Epidermal melanocyte (primary cell): ENCODE results near the gene QRICH1.
A peak's percentile ranks its signal among the peaks of the same experiment; 100 is the strongest.

Source experiments
- DNase-seq: peaks from one replicate; pipeline ENCODE4 v3.0.0; 2011; ENCODE audit warnings: low spot score; ENCODE audit not compliant: insufficient read length

Gene QRICH1

DNA sequence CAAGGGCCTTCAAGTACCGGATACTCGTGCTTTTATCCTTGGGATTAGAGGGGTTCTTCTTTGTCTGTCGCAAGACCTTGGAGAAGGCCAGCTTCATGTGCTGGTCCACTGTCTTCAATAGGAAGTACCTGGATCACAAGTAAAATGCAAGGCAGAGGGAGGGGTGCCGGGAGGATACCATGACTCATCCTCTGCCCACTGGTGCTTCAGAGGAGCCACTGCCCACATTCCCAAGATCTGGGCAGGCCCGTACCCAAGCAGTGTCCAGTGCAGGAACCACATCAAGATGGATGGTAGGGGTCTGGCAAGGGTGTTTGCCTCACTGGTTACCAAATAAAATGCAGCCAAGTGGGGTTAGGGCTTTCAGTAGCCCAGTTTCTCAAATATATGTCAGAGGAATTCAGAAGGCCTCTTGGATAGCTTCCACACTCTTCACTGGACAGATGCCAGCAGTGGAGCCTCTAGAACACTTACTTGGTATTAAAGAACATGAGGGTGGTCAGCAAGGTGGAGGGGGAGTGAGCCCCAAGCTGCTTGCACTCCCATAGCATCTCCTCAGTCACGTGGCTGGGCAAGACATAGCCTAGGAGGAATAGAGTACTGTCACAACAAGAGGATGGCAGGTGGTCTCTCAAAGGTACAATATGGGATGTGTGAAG is 61.1 kb downstream of the QRICH1 start:
- DNase-seq: no peak

DNA sequence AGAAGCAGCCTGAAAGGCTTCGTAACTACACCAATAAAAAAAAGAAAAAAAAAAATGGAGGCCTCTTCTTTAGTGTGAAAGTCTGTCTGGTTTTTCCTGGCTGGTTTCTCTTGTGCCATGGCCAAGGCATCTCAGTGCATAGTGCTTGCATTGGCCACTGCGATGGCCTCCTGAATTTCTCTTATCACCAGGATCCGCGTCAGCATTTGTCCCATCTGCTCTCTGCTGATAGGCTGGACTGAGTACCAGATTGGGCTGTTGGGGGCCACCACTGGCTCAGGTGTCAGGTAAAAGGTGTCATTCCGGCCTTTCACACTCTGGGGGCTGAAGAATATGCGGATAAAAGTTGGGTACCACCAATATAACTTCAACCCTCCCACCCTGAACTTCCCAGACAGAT is 63.5 kb downstream of the QRICH1 start:
- no peak for DNase-seq

DNA sequence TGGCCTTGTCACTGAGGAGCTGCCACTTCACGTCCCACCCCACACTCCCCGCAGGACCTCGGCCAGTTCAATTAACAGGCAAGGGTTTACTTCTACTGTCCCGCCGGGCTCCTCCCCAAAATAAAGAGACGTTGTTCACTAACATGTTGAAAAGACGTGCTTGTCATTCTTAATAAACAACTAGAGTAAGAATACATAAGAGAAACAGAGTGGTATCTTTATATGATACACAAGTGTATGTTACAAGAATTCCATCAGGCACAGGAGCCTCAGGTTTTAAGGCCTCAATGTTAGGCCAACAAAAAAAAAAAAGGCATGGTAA is 64.3 kb downstream of the QRICH1 start:
- no peak for DNase-seq

DNA sequence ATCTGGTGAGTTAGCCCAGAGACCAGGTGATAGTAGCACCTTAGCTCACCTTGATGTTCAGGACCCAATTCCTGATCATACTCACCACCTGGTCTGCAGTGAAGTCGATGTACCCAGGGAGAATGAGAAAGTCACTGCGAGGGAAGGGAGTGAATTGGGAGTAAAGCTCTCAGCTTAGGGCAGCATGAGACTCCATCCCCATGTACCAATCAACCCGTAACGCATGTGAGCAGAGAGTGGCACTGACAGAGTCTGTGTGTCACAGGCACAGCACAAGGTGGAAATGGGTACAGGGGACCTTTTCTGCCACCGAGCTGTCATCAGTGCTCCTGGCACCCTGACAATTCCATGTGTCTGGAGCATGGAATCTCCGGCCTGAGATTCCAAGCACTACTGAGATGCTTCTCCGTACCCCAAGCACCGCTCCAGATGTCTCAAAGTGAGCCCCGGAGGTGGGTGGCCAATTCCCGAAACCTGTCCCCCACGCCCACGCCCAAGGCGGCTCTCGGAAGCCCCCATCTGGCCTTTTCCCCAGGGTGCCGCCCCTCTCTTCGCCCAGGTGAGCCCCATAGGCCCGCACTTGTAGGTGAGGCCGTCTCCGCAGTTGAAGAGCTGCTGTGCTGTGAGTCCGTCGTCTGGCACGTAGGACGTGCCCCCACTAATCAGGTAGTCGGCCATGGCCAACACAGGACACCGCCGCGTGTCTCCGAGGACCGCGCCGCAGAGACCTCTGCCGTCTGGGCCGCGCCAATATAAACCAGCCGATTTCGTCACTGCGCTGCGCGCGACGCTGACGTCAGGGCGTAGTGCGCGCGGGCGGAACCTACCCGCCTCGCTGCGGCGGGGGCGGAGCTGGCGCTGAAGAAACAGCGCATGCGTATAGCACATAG is 65.0 kb downstream of the QRICH1 start, which contains the start of gene IMPDH2:
Gene IMPDH2, minus strand, starts transcription at position 726 of the 890 bp plus-strand sequence. Its CDS starts 48 bp downstream, at position 678.
- DNase-seq: peak; percentile 61

DNA sequence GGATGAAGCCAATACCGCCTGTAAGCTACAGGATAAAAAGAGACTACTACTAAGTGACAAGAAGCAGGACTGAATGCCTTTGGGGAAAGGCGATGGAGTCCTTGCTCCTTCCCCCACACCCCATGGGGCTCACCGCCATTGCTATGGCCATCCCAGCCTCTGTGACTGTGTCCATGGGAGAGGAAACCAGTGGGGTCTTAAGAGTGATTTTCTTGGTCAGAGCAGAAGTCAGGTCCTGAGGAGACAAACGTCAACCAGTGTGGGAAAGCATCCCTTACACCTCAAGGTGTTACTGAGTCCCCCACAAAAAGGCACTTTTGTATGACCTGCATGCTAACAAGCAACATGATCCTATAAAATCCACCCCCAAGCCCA is 65.6 kb downstream of the QRICH1 start:
- DNase-seq: no peak

DNA sequence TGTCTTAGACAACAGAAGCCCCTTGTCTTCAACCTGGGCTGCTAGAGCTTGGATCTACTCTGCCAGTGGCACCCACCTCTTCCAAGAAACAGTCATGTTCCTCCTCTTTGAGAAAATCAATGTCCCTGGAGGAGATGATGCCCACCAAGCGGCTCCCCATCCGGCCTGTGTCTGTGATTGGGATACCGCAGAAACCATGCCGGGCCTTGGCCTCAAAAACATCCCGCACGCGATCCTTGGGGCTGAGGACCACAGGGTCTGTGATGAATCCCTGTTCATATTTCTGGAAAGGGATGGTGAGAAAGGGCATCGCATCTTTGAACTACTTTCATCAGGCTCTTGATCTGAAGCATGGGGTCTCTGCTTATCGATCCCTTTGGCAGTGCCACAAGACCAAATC is 66.2 kb downstream of the QRICH1 start:
- DNase-seq: no peak

DNA sequence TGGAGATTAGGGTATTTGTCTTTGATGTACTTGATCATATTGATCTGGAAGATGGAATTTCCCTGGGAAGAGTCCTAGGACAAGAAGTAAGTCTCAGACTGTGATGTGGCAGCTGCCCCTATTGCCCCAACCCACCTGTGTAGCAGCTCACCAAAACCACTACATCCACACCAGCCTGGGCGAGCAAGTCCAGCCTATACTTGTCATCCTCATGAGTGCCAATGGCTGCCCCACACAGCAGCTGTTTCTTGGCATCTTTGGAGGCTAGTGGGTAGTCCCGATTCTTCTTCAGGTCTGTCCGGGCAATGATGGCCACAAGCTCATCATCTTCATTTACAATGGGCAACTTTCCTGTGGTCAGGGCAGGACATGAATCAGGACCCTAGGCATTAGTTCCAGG is 67.3 kb downstream of the QRICH1 start:
- no peak for DNase-seq

DNA sequence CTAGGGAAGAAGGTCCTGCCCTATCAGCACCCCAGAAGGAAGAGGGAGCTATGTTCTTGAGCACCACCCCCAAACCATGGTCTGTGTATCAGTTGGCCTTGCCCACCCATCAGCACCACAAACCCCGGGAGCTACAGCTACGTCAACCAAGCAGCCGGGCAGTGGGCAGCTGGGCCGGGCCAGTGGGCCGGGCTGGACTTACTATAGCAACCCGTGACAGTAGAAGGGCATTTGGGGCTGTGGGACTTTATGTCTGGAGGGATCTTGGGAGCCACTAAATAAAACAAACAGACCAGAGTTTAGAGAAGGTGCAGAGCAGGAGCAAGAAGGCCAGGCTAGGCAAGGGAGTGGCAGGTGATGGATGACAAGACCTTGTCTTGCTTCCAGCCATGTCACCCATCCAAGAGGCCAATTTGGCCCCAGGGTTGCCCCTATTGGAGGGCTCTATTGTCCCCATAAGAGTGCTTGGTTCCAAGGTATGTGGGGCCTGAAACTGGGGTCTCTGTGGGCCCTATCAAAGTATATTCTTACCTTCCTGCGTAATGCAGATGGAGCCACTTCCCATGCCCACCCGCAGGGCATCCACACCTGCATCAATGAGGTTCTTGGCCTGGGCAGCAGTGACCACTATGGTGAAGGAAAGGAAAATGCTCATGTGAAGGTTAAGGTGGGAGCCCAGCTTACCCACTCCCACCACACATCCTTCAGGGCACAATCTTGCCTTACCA is 67.9 kb downstream of the QRICH1 start:
- DNase-seq: no peak

DNA sequence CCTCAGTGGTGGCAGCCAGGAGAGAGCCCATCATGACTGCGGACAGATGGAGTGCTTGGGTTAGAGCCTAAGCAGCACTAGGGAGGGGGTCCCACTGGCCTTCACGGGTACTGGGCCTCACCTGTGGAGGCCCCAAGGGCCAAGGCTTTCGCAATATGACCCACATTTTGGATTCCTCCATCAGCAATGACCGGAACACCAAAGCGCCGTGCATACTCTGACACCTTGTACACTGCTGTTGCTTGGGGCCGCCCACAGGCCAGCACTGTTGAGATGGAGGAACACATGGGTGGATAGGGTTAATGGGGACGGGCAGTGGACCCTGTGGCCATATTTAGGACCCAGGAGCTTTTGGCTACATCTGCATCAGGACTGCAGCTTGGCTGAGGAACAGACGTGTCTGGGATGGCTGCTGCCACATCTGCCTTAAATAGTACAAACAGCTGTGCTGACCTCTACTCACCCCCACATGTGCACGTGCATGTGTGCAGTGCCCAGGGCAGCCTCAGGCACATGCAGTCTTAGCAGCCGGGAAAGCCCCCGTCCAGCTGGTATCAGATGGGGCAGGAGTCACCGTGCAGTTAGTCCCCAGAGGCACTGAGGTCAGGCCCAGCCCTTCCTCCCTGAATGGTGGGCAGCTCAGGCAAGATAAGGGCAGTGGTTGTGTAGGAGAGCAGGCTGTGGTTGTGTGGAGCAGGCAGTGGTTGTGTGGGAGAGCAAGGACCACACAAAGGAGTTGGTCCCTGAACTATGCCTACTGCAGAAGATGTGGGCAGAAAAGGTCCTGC is 68.7 kb downstream of the QRICH1 start:
- DNase-seq: no peak

DNA sequence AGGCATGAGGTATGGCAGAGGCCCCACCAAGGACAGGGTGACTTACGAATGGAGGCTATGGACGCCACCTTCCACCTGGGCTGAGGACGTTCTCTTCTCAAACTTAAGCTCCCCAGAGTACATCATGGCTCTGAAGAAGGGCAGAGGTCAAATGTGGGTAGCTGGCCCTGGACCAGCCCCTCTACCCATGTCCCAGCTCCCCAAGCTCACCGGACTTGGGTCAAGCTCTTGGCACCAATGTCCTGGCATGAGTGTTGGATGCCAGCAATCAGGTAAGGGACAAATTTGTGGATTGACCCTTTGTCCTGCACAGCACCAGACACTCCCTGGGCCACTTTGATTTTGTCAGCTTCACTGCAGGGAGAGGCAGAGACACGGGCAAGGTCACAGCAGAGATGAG is 69.4 kb downstream of the QRICH1 start:
- DNase-seq: no peak

DNA sequence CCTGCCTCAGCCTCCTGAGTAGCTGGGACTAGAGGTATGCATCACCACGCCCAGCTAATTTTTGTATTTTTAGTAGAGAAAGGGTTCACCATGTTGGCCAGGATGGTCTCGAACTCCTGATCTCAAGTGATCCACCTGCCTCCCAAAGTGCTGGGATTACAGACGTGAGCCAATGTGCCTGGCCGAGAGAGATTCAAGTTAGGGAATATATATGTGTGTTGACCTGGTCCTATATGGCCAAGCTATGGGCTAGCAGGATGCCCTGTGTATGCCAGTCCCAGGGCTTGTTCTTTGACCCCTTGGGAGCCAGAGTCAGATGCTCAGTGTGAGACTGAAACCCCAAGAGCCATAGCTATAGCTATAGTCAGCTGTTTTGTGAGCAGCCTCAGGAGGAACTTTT is 70.1 kb downstream of the QRICH1 start:
- DNase-seq: no peak

DNA sequence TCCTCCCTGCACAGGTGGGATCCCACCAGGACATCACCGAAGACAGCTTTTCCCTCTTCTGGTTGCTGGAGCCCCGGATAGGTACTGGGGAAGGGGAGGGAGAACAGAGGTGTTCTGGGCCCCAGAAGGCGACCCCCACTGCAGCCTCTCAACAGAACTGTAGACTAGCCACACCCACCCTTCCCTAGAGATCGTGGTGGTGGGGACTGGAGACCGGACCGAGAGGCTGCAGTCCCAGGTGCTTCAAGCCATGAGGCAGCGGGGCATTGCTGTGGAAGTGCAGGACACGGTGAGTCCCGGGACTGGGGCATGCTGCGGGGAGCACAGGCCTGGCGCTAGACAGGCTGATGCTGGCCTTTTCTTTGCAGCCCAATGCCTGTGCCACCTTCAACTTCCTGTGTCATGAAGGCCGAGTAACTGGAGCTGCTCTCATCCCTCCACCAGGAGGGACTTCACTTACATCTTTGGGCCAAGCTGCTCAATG is 71.1 kb downstream of the QRICH1 start:
- DNase-seq: no peak

DNA sequence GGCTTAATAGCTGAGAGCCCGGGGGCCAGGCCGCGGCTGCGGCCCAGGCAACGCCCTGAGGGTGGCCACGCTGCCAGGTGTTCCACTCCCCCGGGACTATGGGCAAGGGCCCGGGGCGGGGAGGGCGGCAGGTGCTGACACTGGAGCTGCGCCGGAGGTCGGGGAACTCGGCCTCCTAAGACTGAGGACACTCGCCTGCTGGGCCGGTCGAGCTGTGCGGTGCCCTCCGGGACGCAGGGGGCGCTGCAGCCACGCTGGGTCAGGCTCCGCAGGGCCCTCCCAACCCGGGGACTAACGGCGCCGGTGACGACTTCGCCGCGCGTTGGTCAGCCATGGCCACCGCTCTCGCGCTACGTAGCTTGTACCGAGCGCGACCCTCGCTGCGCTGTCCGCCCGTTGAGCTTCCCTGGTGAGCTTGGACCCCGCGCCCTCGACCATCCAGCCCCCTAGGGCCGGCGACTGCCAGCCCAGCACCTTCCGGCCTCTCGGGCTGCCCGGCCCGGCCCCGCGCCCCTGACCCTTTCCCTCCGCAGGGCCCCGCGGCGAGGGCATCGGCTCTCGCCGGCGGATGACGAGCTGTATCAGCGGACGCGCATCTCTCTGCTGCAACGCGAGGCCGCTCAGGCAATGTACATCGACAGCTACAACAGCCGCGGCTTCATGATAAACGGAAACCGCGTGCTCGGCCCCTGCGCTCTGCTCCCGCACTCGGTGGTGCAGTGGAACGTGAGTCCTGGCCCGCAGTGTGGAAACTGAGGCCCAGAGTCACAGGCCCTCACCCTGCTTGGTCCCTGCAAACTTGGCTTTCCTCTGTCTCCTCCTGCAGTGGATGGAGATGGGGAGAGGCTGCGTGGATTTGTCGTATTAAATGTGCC is 71.8 kb downstream of the QRICH1 start, which contains the start of gene NDUFAF3:
Gene NDUFAF3, plus strand, starts transcription at position 309 of the 875 bp plus-strand sequence. Its CDS starts 24 bp downstream, at position 333.
- DNase-seq: peak; percentile 89

DNA sequence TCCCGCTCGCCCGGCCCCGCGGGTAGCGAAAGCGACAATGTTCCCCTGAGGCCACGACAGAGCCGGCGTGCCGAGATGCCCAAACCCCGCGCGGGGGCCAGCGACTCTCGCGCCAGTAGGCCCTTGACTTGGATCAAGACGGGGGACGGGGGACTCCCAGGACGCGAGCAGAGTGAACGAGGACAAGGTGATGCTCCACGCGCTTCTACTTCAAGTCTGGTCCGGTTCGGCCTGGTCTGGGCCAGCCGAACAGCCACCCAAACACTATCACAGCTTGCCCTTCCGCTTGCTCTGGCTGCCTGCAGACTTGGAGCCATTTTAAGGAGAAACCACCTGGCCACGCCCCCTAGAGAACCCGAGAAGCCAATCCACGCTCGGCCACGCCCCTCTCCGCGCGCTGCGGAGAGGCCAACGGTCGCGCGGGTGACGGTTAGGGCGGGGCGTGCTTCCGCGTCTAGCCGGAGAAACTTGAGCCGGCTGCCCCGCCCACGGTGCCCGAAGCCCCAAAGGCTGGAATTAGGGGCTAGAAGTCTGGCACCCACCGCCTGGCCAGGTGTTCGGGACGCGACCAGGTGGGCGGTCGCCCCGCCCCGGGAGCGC is 72.6 kb downstream of the QRICH1 start:
- DNase-seq: peak; percentile 94

DNA sequence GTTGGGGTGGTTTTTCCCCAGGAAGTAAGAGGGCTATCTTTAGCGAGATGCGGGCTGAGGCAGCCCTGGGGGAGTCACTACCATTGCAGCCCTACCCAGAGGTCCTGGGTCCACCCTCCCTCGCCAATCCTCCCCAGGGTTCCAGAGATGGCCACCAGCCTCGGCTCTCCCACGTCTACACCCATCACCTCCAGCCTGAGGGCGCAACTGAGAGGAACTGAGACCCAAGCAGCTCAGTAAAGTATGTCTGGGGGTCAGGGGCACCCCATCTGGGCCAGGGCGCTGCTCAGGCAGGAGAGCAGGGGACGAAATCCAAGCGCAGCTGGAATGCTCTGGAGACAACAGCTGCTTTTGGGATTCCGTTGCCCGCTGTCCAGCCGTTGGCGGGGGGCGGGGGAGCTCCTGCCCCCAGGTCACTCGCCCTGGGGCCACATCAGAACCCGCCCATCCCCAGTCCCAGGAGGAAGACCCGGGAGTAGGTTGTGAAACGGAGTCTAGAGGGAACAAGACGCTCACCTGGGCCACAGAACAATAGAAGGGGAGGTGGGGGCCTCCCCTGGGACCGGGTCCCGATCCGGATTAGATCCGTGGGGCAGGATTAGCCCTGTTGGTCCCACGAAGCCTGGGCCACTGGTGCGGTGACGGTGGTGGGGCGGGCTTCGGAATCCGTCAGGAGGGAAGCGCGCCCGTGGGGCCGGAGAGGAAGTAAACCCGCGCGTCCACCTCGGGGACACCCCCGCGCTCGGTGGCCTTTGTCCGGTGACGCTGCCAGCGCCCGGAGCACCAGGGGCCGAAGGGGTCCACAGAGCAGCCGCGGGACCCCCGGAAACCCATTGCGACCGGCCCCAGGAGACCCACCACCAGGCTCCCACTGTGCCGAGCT is 73.3 kb downstream of the QRICH1 start:
- DNase-seq: no peak

DNA sequence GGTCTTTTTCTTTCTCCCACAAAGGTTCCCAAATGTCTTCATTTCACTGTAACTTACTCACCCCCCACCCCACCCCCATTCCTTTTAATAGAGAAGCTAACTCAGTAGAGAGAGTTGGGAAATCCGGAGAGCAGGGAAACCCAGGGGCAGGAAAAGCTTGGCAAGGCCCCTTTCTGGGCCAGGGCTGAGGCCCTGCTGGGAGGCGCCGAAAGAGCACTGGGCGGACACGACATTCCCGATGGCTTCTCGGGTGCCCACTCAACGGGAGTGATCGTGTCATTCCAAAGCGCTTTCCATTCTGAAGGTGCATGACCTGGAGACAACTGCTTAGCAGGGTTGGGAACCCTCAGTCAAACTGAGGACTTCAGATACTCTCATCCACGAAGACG is 73.9 kb downstream of the QRICH1 start:
- no peak for DNase-seq

DNA sequence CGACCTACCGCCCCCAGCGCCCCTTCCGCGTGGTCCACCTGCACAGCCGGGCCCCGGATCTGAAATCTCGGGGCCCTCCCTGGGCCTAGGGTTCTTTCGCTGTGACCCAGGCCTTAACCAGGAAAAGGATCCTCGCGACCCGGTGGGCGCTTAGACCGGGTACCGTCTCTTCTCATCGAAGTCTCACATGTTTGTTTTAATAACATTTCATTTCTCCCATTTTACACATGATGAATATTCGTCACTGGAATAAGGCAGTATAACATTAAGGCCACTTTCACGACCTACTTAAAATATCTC is 75.2 kb downstream of the QRICH1 start:
- no peak for DNase-seq

DNA sequence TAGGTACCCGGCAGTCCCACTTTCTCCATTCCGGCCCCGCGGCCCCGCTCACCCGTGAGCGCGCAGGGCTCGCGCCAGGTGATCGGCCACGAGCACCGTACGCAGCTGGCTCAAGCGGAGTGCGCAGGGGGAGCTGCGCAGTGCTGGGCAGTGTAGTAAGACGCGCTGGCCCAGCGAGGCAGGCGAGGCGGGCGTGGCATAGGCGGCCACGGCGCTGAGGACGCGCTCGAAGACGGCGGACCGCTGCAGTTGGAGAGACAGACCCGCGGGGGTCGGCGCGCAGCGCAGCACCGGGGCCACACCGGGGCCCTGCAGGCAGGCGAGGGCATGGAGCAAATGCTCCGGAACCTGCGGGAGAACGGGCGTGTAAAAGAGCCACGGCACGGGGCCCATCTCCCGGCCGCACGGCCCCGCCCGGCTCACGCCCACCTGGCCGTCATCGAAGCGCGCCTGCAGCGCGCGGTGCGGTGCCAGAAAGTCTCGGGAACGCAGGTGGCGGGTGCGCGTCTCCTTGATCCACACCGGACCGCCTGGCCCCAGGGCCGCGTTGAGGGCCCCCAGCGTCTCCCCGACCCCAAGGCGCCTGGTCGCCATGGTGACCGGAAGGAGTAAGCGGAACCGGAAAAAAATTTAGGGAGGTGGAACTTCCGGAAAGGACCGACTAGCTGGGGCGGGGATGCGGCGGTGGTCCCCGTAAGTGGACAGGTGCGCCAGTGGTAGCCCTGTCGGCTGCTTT is 75.7 kb downstream of the QRICH1 start, which contains the start of gene DALRD3:
Gene DALRD3, minus strand, starts transcription at position 610 of the 736 bp plus-strand sequence. Its CDS starts 16 bp downstream, at position 594.
- DNase-seq: peak; percentile 39
